GM12891 (cell line): ENCODE measurements around the gene GABRB3.

Experiments
- PAX5 ChIP-seq: IDR thresholded peaks from 2 replicates; pipeline ENCODE4 v1.6.1; 2011; ENCODE audit warnings: low read length, moderate library complexity, mild to moderate bottlenecking; ENCODE audit not compliant: insufficient read depth, severe bottlenecking
- POLR2A ChIP-seq: IDR thresholded peaks from 2 replicates; pipeline ENCODE4 v1.6.1; 2011; ENCODE audit warnings: low read depth, low read length, control low read depth
- POLR2AphosphoS5 ChIP-seq: IDR thresholded peaks from 2 replicates; pipeline ENCODE4 v1.6.1; 2011; ENCODE audit warnings: low read depth, low read length, control low read depth
- POU2F2 ChIP-seq: IDR thresholded peaks from 2 replicates; pipeline ENCODE4 v1.6.1; 2011; ENCODE audit warnings: low read depth, mild to moderate bottlenecking, control low read depth, low read length, moderate library complexity
- SPI1 ChIP-seq: IDR thresholded peaks from 2 replicates; pipeline ENCODE4 v1.6.1; 2011; ENCODE audit warnings: low read depth, low read length, control low read depth
- TAF1 ChIP-seq: IDR thresholded peaks from 2 replicates; pipeline ENCODE4 v1.6.1; 2011; ENCODE audit warnings: low read depth, low read length, control low read depth

DNA sequence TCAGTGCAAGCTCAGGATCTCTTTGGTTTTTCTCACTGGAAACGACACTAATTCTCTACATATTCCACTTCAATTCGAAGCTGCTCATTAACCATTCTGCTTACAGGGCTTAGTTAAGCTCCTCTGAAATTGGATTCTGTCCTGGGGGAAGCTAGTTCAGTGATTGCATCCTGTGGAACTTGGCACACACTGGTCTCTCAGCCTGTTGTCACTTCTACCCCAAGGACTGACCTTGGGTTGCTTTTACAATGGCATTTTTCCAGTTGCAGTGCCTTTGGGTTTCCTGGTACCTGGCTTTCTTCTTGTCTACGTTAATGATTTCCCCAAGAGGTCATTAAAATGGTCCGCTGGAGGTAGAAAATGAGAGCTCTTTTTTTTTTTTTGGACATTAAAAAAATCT, 33.3 kb upstream of the GABRB3 start:
- no peak for TF ChIP-seq POLR2A
- TF ChIP-seq TAF1: no peak
- TF ChIP-seq POLR2AphosphoS5: no peak
- TF ChIP-seq SPI1: no peak
- no peak for TF ChIP-seq POU2F2
- TF ChIP-seq PAX5: no peak
